IMR-90 (cell line): Measurements from ENCODE around the gene SMIM22.

Experiments used
- BHLHE40 ChIP-seq: fragments of 150-350 bp; IDR thresholded peaks from 2 replicates; pipeline ENCODE4 v1.6.1; 2016; ENCODE audit warnings: mild to moderate bottlenecking, low read depth, low read length
- CEBPB ChIP-seq: IDR thresholded peaks from 2 replicates; pipeline ENCODE4 v1.6.1; 2012; ENCODE audit warnings: low read depth, low read length, improper control_type of control experiment
- ELK1 ChIP-seq: fragments of 150-350 bp; IDR thresholded peaks from 2 replicates; pipeline ENCODE4 v1.6.1; 2016; ENCODE audit warnings: low read depth, mild to moderate bottlenecking, low read length, moderate library complexity, borderline replicate concordance
- MAFK ChIP-seq: IDR thresholded peaks from 2 replicates; pipeline ENCODE4 v1.6.1; 2012; ENCODE audit warnings: low read depth, low read length, improper control_type of control experiment
- MXI1 ChIP-seq: IDR thresholded peaks from 2 replicates; pipeline ENCODE4 v1.6.1; 2012; ENCODE audit warnings: low read depth, mild to moderate bottlenecking, low read length, moderate library complexity, borderline replicate concordance
- POLR2A ChIP-seq: IDR thresholded peaks from 2 replicates; pipeline ENCODE4 v1.6.1; 2012; ENCODE audit warnings: mild to moderate bottlenecking, low read depth, low read length
- RAD21 ChIP-seq: IDR thresholded peaks from 2 replicates; pipeline ENCODE4 v1.6.1; 2012; ENCODE audit warnings: low read length, improper control_type of control experiment
- RCOR1 ChIP-seq: IDR thresholded peaks from 2 replicates; pipeline ENCODE4 v1.6.1; 2012; ENCODE audit warnings: mild to moderate bottlenecking, low read length, improper control_type of control experiment; ENCODE audit not compliant: insufficient replicate concordance
- TF ChIP-seq, protein P1 (sequence below): conservative IDR thresholded peaks from 2 replicates; pipeline ENCODE4 v1.5.1; 2012; ENCODE audit warnings: mild to moderate bottlenecking, low read depth, low read length, improper control_type of control experiment

DNA sequence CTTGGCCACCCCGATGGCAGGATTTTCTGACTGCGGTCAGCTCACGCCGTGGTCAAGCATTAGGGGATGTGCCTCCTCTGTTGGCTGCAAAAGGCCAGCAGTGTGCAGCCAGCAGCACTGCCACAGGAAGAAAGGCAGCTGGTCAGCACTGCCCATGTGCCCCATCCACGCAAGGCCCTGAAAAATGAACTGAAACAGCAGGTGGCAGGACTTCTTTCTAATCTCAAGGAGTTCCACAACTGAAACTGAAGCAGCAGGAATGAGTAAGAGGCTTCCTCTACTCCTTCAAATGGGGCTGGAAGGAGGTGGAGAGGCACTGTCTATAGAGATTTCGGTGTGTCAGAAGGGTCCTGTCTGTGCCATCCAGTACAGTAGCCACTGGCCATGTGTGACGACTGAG is 31.4 kb upstream of the SMIM22 start:
- no peak for TF ChIP-seq MXI1
- TF ChIP-seq, protein P1, sequence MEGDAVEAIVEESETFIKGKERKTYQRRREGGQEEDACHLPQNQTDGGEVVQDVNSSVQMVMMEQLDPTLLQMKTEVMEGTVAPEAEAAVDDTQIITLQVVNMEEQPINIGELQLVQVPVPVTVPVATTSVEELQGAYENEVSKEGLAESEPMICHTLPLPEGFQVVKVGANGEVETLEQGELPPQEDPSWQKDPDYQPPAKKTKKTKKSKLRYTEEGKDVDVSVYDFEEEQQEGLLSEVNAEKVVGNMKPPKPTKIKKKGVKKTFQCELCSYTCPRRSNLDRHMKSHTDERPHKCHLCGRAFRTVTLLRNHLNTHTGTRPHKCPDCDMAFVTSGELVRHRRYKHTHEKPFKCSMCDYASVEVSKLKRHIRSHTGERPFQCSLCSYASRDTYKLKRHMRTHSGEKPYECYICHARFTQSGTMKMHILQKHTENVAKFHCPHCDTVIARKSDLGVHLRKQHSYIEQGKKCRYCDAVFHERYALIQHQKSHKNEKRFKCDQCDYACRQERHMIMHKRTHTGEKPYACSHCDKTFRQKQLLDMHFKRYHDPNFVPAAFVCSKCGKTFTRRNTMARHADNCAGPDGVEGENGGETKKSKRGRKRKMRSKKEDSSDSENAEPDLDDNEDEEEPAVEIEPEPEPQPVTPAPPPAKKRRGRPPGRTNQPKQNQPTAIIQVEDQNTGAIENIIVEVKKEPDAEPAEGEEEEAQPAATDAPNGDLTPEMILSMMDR: no peak
- TF ChIP-seq POLR2A: no peak
- TF ChIP-seq RAD21: no peak
- no peak for TF ChIP-seq ELK1
- no peak for TF ChIP-seq CEBPB
- TF ChIP-seq BHLHE40: no peak
- no peak for TF ChIP-seq MAFK
- TF ChIP-seq RCOR1: no peak
